PFSK-1 (cell line): ENCODE data around the gene KIF4A.

ENCODE experiments used
- FOXP2 ChIP-seq: optimal IDR thresholded peaks from 2 replicates; pipeline ENCODE3; 2011; ENCODE audit warnings: borderline replicate concordance, control low read depth, inconsistent platforms; ENCODE audit not compliant: insufficient read depth; ENCODE audit errors: extremely low read length, extremely low read depth
- POLR2AphosphoS5 ChIP-seq: IDR thresholded peaks from 2 replicates; pipeline ENCODE4 v1.6.1; 2012; ENCODE audit warnings: low read depth, mild to moderate bottlenecking, control low read depth, low read length, moderate library complexity
- TAF1 ChIP-seq: IDR thresholded peaks from 2 replicates; pipeline ENCODE4 v1.6.1; 2012; ENCODE audit warnings: low read length, control low read depth, borderline replicate concordance; ENCODE audit not compliant: insufficient read depth

DNA sequence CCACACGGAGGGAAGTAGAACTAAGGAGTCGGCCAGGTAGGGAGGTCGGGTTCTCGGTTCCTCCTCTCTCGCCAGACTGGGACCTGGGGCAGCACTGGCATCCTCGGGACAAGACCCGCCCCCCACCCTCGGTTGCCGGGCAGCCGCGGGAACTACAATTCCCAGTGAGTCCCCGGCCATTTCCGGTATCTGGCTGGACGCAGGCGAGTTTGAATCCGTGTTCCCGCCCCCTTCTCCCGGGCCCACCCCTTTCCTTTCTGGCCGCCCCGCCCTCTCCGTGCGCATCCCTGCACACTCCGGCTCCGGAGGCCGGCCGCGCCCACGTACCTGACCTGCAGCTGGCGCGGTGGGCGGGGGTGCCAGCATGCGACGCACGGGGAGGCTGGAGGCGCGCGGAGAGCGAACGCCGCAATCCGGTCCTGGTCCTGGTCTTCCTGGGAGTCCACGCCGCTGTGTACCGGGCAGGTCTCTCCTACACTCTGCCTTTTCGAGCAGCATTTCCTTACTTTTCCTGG, 144.5 kb downstream of the KIF4A start:
- TF ChIP-seq TAF1 (no peak), POLR2AphosphoS5 (no peak), FOXP2 (no peak)
